Transverse colon (tissue), 4 donors: ENCODE data around the gene N4BP2. TPM values are rescaled to one million over a fixed set of nuclear protein-coding genes. Genes with fewer than 3 reads are reported as not detected.
A peak's percentile ranks its signal among the peaks of the same experiment; 100 is the strongest.

Experiments used
- DNase-seq: peaks from one replicate; pipeline ENCODE4 v3.0.0-alpha.2; 2019
- H3K27ac ChIP-seq, 4 donors: fragments of 200-600 bp; sonication (generic); 2 replicates each; pipeline ENCODE4 v1.5.1; 2016 to 2018; ENCODE audit warnings: inconsistent platforms in 4 of 4
- H3K27me3 ChIP-seq: fragments of 200-600 bp; sonication (generic); 2 replicates; pipeline ENCODE4 v1.5.1; 2017; ENCODE audit warnings: inconsistent platforms
- H3K36me3 ChIP-seq, 4 donors: fragments of 200-600 bp; sonication (generic); 2 replicates each; pipeline ENCODE4 v1.5.1; 2017 to 2019; ENCODE audit warnings: inconsistent platforms in 4 of 4
- H3K4me1 ChIP-seq, 4 donors: fragments of 200-600 bp; sonication (generic); 2 replicates each; pipeline ENCODE4 v1.5.1; 2017 to 2020; ENCODE audit warnings: inconsistent platforms in 4 of 4
- H3K4me3 ChIP-seq, 4 donors: fragments of 200-600 bp; sonication (generic); 1 replicate in 1 of 4; 2 replicates in 3 of 4; pipeline versions ENCODE4 v1.5.1 to v1.6.1; 2017 to 2019; ENCODE audit warnings: inconsistent platforms in 4 of 4
- H3K9me3 ChIP-seq, 2 donors: fragments of 200-600 bp; sonication (generic); 2 replicates each; pipeline ENCODE4 v1.5.1; 2017 to 2019; ENCODE audit warnings: inconsistent platforms in 2 of 2
- CTCF ChIP-seq, 5 experiments: fragments of 200-600 bp in 3 of 5; fragments of 450-650 bp in 2 of 5; sonication (generic) in 3 of 5; IDR thresholded peaks; 1 replicate in 2 of 5; 2 replicates in 3 of 5; pipeline ENCODE4 v1.5.1; 2016 to 2017; ENCODE audit warnings: antibody characterized with exemption in 5 of 5, inconsistent platforms in 3 of 5, mild to moderate bottlenecking in 2 of 5, moderate library complexity in 1 of 5
- EP300 ChIP-seq: sonication (generic); formaldehyde crosslinking; IDR thresholded peaks from one replicate; pipeline ENCODE4 v1.6.1; 2017; ENCODE audit warnings: antibody characterized with exemption, low read depth
- POLR2A ChIP-seq: fragments of 450-650 bp; IDR thresholded peaks from one replicate; pipeline ENCODE4 v1.6.1; 2016; ENCODE audit warnings: antibody characterized with exemption, mild to moderate bottlenecking, moderate library complexity
- POLR2AphosphoS5 ChIP-seq, 3 donors: sonication (generic); formaldehyde crosslinking; IDR thresholded peaks; one replicate each; pipeline ENCODE4 v1.6.1; 2016; ENCODE audit warnings: antibody characterized with exemption in 3 of 3
- WGBS, 2 donors: methylation state at CpG; one replicate each; pipeline ENCODE4 v1.1.5; 2018; ENCODE audit warnings: low coverage in 1 of 2; 5-methylcytosine and 5-hydroxymethylcytosine counted together
- in situ Hi-C, 4 donors: fragments of 200-750 bp; cut with MboI; loops; one replicate each; pipeline versions ENCODE4 v1.15.0 to v1.15.1; 2017; ENCODE audit warnings: low sequenced_read_pairs in 3 of 4, low pct_ligation_motif_present in 1 of 4, low pct_unique_long_range_greater_than_20kb in 1 of 4
- intact Hi-C: fragments of 100-400 bp; cut with DNase I; formaldehyde crosslinking; loops from one replicate; pipeline ENCODE4 v1.15.1; 2023; ENCODE audit warnings: low total_unique reads
- total RNA-seq, 4 donors: library from RNA; depleted of rRNA; stranded (reverse); fragments of >200 nt; gene quantifications; one replicate each; pipeline ENCODE4 v1.1.0, GENCODE V29; 2016

N4BP2 gene
- total RNA-seq, 4 donors from 2014 or later = 7.9 to 19.5 (median 12.5) TPM

GRCh38 chr4:40194602-40195161, 138.0 kb downstream of the N4BP2 start:
- DNase-seq = peak; percentile 46
- H3K9me3 ChIP-seq = no peaks in the 10 kb centered on the region
- intact Hi-C loops (no loop called here), in situ Hi-C loops (no loop called here)
- WGBS, 2 donors = 21 to 26% methylated on average over 11 to 14 of the region's 14 CpGs
- H3K4me1 ChIP-seq = peaks cover 7 to 40% (median 13%) of the 10 kb centered on the region in 4 donors
- peak overlapping the region in 1 of 4 donors; percentile 28 for H3K4me3 ChIP-seq
- H3K36me3 ChIP-seq = no peaks in the 10 kb centered on the region
- peak overlapping the region; percentile 31 to 82 (median 72) for H3K27ac ChIP-seq
- peaks cover 21% of the 10 kb centered on the region for H3K27me3 ChIP-seq
- TF ChIP-seq POLR2A = peak; percentile 46
- TF ChIP-seq CTCF (IDR thresholded peaks at IDR 0.05) = no peak
- TF ChIP-seq EP300 = no peak
- TF ChIP-seq POLR2AphosphoS5 (IDR thresholded peaks at IDR 0.05) = peak in 2 of 3 donors; percentile 59 to 68

GRCh38 chr4:40195182-40196177, 138.8 kb downstream of the N4BP2 start:
- H3K36me3 ChIP-seq = no peaks in the 10 kb centered on the region
- intact Hi-C loops = no loop called here
- TF ChIP-seq CTCF (IDR thresholded peaks at IDR 0.05) = no peak
- TF ChIP-seq EP300 = no peak
- TF ChIP-seq POLR2AphosphoS5 (IDR thresholded peaks at IDR 0.05) = no peak
- no peak for TF ChIP-seq POLR2A
- in situ Hi-C loops = no loop called here
- DNase-seq = no peak
- H3K27ac ChIP-seq = peak overlapping the region; percentile 55 to 82 (median 72)
- H3K4me1 ChIP-seq = peaks cover 7 to 34% (median 13%) of the 10 kb centered on the region in 4 donors
- H3K27me3 ChIP-seq = peaks cover 21% of the 10 kb centered on the region
- H3K4me3 ChIP-seq = peak overlapping the region in 1 of 4 donors; percentile 28
- 79 to 100% methylated on average over 3 to 10 of the region's 10 CpGs for WGBS, 2 donors
- H3K9me3 ChIP-seq = no peaks in the 10 kb centered on the region

- no peaks in the 10 kb centered on the region for H3K36me3 ChIP-seq
- peaks cover 25% of the 10 kb centered on the region for H3K27me3 ChIP-seq
- no peak for DNase-seq
- H3K9me3 ChIP-seq = no peaks in the 10 kb centered on the region
- in situ Hi-C loops (no loop called here), intact Hi-C loops (no loop called here)
- 56 to 68% methylated on average over 4 to 8 of the region's 8 CpGs for WGBS, 2 donors
- no peak for TF ChIP-seq EP300
- no peak for TF ChIP-seq POLR2AphosphoS5 (IDR thresholded peaks at IDR 0.05)
- no peak for TF ChIP-seq POLR2A
- TF ChIP-seq CTCF (IDR thresholded peaks at IDR 0.05) = no peak
- peak overlapping the region; percentile 55 to 82 (median 72) for H3K27ac ChIP-seq
- H3K4me1 ChIP-seq = peaks cover 7 to 27% (median 13%) of the 10 kb centered on the region in 4 donors
- peak overlapping the region in 1 of 4 donors; percentile 40 for H3K4me3 ChIP-seq
Observed at GRCh38 chr4:40196272-40196671, 139.6 kb downstream of the N4BP2 start.

GRCh38 chr4:40196724-40197281, 140.2 kb downstream of the N4BP2 start, which contains the start of gene RHOH:
Gene RHOH (plus strand): TSS chr4:40197031. CDS start chr4:40243387, 46,356 bp downstream.
- in situ Hi-C loops = no loop called here
- DNase-seq = peak; percentile 76
- Histone ChIP-seq H3K4me3 (peak within 1 kb of the TSS in 3 of 4 donors; percentile 9 to 40 (median 19)), H3K4me1 (peaks cover 7 to 21% (median 14%) of the 10 kb centered on the region in 4 donors), H3K9me3 (no peaks in the 10 kb centered on the region), H3K27ac (peak within 1 kb of the TSS; percentile 55 to 82 (median 72)), H3K36me3 (no peaks in the 10 kb centered on the region), H3K27me3 (peaks cover 29% of the 10 kb centered on the region)
- peak; percentile 68 for TF ChIP-seq POLR2A
- peak; percentile 44 to 71 (median 67) for TF ChIP-seq POLR2AphosphoS5 (IDR thresholded peaks at IDR 0.05)
- no peak for TF ChIP-seq EP300
- WGBS, 2 donors = 48 to 52% methylated on average over 11 to 14 of the region's 14 CpGs
- intact Hi-C loops = no loop called here
